Tibial artery (tissue), 4 donors: Measurements from ENCODE around the gene ABCA8.
"Not testable (repeated sequence)": the region's sequence is repeated elsewhere in the genome, so short reads cannot be mapped to it uniquely, and the experiment has no call there.

Experiments used
- DNase-seq, 2 donors: peaks; one replicate each; pipeline ENCODE4 v3.0.0-alpha.2; 2019
- H3K27ac ChIP-seq, 2 donors: fragments of 200-600 bp; sonication (generic) in 1 of 2; 1 replicate in 1 of 2; 2 replicates in 1 of 2; pipeline ENCODE4 v1.5.1; 2018 to 2019; ENCODE audit warnings: mild to moderate bottlenecking in 1 of 2
- H3K27me3 ChIP-seq, 2 donors: fragments of 200-600 bp; sonication (generic) in 1 of 2; one replicate each; pipeline versions ENCODE4 v1.5.1 to v1.6.0; 2016 to 2019
- H3K36me3 ChIP-seq, 3 donors: fragments of 200-600 bp; sonication (generic) in 2 of 3; one replicate each; pipeline ENCODE4 v1.5.1; 2016 to 2019; ENCODE audit warnings: mild to moderate bottlenecking in 2 of 3
- H3K4me1 ChIP-seq, 4 donors: fragments of 200-600 bp; sonication (generic) in 2 of 4; 1 replicate in 3 of 4; 2 replicates in 1 of 4; pipeline ENCODE4 v1.5.1; 2016 to 2019
- H3K4me3 ChIP-seq, 2 donors: fragments of 200-600 bp; sonication (generic) in 1 of 2; 1 replicate in 1 of 2; 2 replicates in 1 of 2; pipeline ENCODE4 v1.5.1; 2018 to 2019; ENCODE audit warnings: mild to moderate bottlenecking in 2 of 2
- H3K9me3 ChIP-seq, 3 donors: fragments of 200-600 bp; sonication (generic) in 1 of 3; one replicate each; pipeline ENCODE4 v1.5.1; 2016 to 2019
- CTCF ChIP-seq, 2 experiments: fragments of 200-600 bp in 1 of 2; fragments of 450-650 bp in 1 of 2; IDR thresholded peaks; one replicate each; pipeline ENCODE4 v1.5.1; 2017 to 2019; ENCODE audit warnings: antibody characterized with exemption in 2 of 2, mild to moderate bottlenecking in 1 of 2, moderate library complexity in 1 of 2
- intact Hi-C: fragments of 100-400 bp; cut with DNase I; formaldehyde crosslinking; loops from one replicate; pipeline ENCODE4 v1.15.0; 2023; ENCODE audit warnings: low total_unique reads

ABCA8 gene

GRCh38 chr17:68957944-68958343, 2.8 kb upstream of the ABCA8 start:
- Histone ChIP-seq H3K9me3 (no peaks in the 10 kb centered on the region), H3K4me3 (no peak overlapping the region), H3K27me3 (no peaks in the 10 kb centered on the region), H3K27ac (no peak overlapping the region), H3K4me1 (peaks cover 0 to 9% (median 0%) of the 10 kb centered on the region in 4 donors), H3K36me3 (no peaks in the 10 kb centered on the region)
- no peak for TF ChIP-seq CTCF (IDR thresholded peaks at IDR 0.05)
- DNase-seq: no peak
- intact Hi-C loops: no loop called here

- TF ChIP-seq CTCF (IDR thresholded peaks at IDR 0.05): no peak
- peak overlapping the region; percentile 5 to 18 for H3K4me3 ChIP-seq
- peak overlapping the region in 1 of 2 donors; percentile 28 for H3K27ac ChIP-seq
- H3K4me1 ChIP-seq: peaks cover 0 to 9% (median 0%) of the 10 kb centered on the region in 4 donors
- H3K27me3 ChIP-seq: no peaks in the 10 kb centered on the region
- intact Hi-C loops: no loop called here
- DNase-seq: no peak
- no peaks in the 10 kb centered on the region for H3K36me3 ChIP-seq
- H3K9me3 ChIP-seq: no peaks in the 10 kb centered on the region
These were observed 871 bp downstream of the ABCA8 start for GRCh38 chr17:68954146-68954896.

GRCh38 chr17:68953340-68953997, 1.7 kb downstream of the ABCA8 start:
- Histone ChIP-seq H3K27ac (no peak overlapping the region), H3K4me3 (peak overlapping the region; percentile 5 to 18), H3K36me3 (no peaks in the 10 kb centered on the region), H3K9me3 (no peaks in the 10 kb centered on the region), H3K4me1 (peaks cover 0 to 9% (median 0%) of the 10 kb centered on the region in 4 donors), H3K27me3 (no peaks in the 10 kb centered on the region)
- DNase-seq: no peak
- no peak for TF ChIP-seq CTCF (IDR thresholded peaks at IDR 0.05)
- intact Hi-C loops: no loop called here

- no peak for TF ChIP-seq CTCF (IDR thresholded peaks at IDR 0.05)
- Histone ChIP-seq H3K27me3 (no peaks in the 10 kb centered on the region), H3K4me1 (peaks cover 0 to 9% (median 0%) of the 10 kb centered on the region in 4 donors), H3K27ac (no peak overlapping the region), H3K36me3 (no peaks in the 10 kb centered on the region), H3K4me3 (no peak overlapping the region), H3K9me3 (no peaks in the 10 kb centered on the region)
- DNase-seq: no peak
- intact Hi-C loops: no loop called here
These were observed 4.5 kb downstream of the ABCA8 start for GRCh38 chr17:68950725-68951124.

- intact Hi-C loops, H3K27me3 ChIP-seq, H3K4me3 ChIP-seq, DNase-seq, H3K9me3 ChIP-seq, H3K27ac ChIP-seq, H3K36me3 ChIP-seq, H3K4me1 ChIP-seq: not testable (repeated sequence)
These were observed 7.3 kb downstream of the ABCA8 start for GRCh38 chr17:68947868-68948267.

GRCh38 chr17:68944435-68945035, 10.7 kb downstream of the ABCA8 start:
- Histone ChIP-seq H3K27ac (no peak overlapping the region), H3K9me3 (no peaks in the 10 kb centered on the region), H3K36me3 (no peaks in the 10 kb centered on the region), H3K4me3 (no peak overlapping the region), H3K4me1 (no peaks in the 10 kb centered on the region), H3K27me3 (no peaks in the 10 kb centered on the region)
- TF ChIP-seq CTCF (IDR thresholded peaks at IDR 0.05): no peak
- intact Hi-C loops: no loop called here
- no peak for DNase-seq

GRCh38 chr17:68943812-68944182, 11.4 kb downstream of the ABCA8 start:
- H3K4me3 ChIP-seq, intact Hi-C loops, DNase-seq, H3K9me3 ChIP-seq, H3K27me3 ChIP-seq, H3K27ac ChIP-seq, H3K36me3 ChIP-seq, H3K4me1 ChIP-seq: not testable (repeated sequence)
